Coronary artery (tissue), 2 donors: Measurements from ENCODE around the gene GFRA4.

Experiments
- DNase-seq: peaks from one replicate; pipeline ENCODE4 v3.0.0-alpha.2; 2017; ENCODE audit warnings: low spot score
- H3K27ac ChIP-seq, 2 donors: fragments of 200-600 bp; sonication (generic); one replicate each; pipeline ENCODE4 v1.5.1; 2016 to 2019
- H3K4me3 ChIP-seq: fragments of 200-600 bp; sonication (generic); 2 replicates; pipeline ENCODE4 v1.5.1; 2016; ENCODE audit warnings: mild to moderate bottlenecking, moderate library complexity
- TF ChIP-seq, protein P1 (sequence below): fragments of 200-600 bp; sonication (generic); IDR thresholded peaks from one replicate; pipeline ENCODE4 v1.5.1; 2019; ENCODE audit warnings: antibody characterized with exemption

GFRA4 gene

DNA sequence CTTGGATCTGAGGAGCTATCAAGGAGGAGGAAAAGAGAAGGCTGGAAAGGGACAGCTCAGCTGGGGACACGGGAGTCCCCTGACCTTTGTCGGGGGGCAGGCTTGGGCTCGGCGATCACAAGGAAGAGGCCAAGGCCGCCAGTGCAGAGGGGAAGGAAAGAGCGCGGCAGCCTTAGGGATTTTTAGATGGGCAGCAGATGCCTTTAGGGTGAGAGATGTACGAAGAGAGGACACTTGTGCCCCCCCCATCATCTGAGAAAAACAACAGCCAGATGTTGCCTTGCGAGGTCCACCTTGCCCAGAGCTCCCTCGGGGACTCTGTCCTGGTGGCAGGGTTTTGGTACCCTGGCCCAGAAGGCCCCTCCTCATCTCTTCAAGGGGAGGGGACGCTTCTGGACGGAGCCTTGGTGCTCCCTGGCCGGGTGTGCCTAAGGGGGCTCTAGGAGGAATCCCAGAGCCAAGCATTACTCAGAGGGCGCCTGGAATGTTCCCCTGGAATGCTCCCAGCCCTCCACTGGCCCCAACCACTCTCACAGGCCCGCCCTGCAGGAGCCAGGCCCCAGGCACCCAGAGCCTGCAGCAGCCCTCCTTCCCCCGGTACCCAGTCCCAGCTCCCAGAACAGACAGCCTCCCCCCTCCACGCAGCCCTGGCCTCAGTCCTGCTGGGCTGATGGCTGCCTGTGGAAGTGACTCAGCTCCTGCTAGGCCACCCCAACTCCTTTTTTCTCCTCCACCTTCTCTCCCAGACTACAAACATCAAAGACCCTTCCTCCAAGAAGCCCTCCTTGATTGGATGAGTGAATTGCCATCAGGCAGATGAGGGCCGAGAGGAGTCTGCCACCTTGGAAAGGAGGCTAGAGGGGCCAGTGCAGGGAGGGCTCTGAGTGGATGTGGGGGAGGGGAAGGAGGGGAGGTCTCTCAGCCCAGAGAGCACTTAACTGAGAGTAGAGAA is 16.8 kb upstream of the GFRA4 start:
- Histone ChIP-seq H3K4me3 (peak overlapping the region; percentile 76), H3K27ac (peak overlapping the region; percentile 65 to 94)
- TF ChIP-seq, protein P1, sequence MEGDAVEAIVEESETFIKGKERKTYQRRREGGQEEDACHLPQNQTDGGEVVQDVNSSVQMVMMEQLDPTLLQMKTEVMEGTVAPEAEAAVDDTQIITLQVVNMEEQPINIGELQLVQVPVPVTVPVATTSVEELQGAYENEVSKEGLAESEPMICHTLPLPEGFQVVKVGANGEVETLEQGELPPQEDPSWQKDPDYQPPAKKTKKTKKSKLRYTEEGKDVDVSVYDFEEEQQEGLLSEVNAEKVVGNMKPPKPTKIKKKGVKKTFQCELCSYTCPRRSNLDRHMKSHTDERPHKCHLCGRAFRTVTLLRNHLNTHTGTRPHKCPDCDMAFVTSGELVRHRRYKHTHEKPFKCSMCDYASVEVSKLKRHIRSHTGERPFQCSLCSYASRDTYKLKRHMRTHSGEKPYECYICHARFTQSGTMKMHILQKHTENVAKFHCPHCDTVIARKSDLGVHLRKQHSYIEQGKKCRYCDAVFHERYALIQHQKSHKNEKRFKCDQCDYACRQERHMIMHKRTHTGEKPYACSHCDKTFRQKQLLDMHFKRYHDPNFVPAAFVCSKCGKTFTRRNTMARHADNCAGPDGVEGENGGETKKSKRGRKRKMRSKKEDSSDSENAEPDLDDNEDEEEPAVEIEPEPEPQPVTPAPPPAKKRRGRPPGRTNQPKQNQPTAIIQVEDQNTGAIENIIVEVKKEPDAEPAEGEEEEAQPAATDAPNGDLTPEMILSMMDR = no peak
- DNase-seq = peak; percentile 89

DNA sequence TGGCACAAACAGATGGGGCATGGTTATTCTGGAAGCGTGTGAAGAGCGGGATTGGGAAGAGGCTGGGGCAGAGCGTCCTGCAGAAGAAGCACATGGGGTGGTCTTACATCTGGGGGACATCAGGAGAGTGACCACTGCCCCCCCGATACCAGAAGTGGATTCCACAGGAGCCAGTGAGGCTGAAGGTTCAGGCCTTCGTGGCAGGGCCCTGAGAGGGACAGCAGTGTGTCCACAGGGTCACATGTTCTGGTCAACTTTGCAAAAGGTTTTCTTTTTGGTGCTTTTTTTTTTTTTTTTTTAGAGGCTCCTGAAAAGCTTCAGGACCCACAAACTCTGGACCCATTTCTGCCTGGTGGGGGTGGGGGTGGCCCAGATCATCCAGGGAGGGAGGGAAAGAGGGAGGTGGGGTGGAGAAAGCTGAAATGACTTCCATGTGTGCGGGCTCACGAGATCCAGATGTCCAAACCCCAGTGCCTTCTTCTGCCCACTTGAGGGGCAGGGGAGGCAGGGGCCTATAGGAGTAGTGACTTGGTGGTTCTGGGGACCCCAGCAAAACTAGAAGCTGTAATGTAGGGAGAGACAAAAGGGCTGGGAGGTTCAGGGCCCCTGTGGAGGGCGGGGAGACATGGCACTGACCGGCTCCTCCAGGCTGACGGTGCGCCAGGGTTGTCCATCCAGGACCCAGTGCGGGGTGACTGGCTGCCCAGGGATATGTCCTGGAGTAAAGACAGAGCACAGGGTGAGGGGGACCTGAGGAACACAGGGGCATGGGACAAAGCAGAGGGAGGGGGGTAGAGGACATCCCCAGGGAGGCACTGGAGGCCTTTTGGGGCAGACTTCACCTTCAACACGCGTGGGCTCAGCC is 15.9 kb upstream of the GFRA4 start:
- Histone ChIP-seq H3K4me3 (peak overlapping the region; percentile 76), H3K27ac (peak overlapping the region; percentile 65 to 94)
- TF ChIP-seq, protein P1 = no peak
- no peak for DNase-seq

GRCh38 chr20:3678198-3678597 is 15.0 kb upstream of the GFRA4 start:
- Histone ChIP-seq H3K27ac (peak overlapping the region; percentile 62 to 94), H3K4me3 (no peak overlapping the region)
- DNase-seq = no peak
- TF ChIP-seq, protein P1 = no peak

GRCh38 chr20:3677733-3678132 is 14.5 kb upstream of the GFRA4 start:
- DNase-seq = no peak
- TF ChIP-seq, protein P1 = no peak

GRCh38 chr20:3674995-3675900 is 12.0 kb upstream of the GFRA4 start:
- Histone ChIP-seq H3K4me3 (no peak overlapping the region), H3K27ac (no peak overlapping the region)
- no peak for DNase-seq
- TF ChIP-seq, protein P1 = no peak

More at GRCh38 chr20:3677733-3678132, 14.5 kb upstream of the GFRA4 start:
- no peak overlapping the region for H3K4me3 ChIP-seq
- peak overlapping the region; percentile 62 to 94 for H3K27ac ChIP-seq

GRCh38 chr20:3674447-3674846 is 11.2 kb upstream of the GFRA4 start:
- no peak overlapping the region for H3K4me3 ChIP-seq
- DNase-seq = no peak
- no peak overlapping the region for H3K27ac ChIP-seq
- TF ChIP-seq, protein P1 = no peak
